Neural cell (in vitro differentiated cells): ENCODE measurements around the gene OLFM3. TPM values are rescaled to one million over a fixed set of nuclear protein-coding genes. Genes with fewer than 3 reads are reported as not detected.

Experiments
- H2AFZ ChIP-seq: fragments of 200-600, 300-800 bp; sonication (generic), shearing (Covaris generic); 2 replicates; pipeline ENCODE4 v1.6.0; 2014; ENCODE audit warnings: low read depth, mild to moderate bottlenecking, antibody characterized with exemption, low read length, moderate library complexity
- H3F3A ChIP-seq: fragments of 200-600 bp; shearing (Covaris generic); 2 replicates; pipeline ENCODE4 v1.6.1; 2016; ENCODE audit warnings: mild to moderate bottlenecking, moderate library complexity, mixed read lengths, antibody characterized with exemption, low read length; ENCODE audit not compliant: insufficient read depth, poor library complexity, severe bottlenecking
- H3K27ac ChIP-seq: fragments of 200-600, 300-800 bp; sonication (generic), shearing (Covaris generic); 2 replicates; pipeline ENCODE4 v1.5.1; 2014; ENCODE audit warnings: mild to moderate bottlenecking, low read length, moderate library complexity
- H3K27me3 ChIP-seq: fragments of 300-800, 200-600 bp; sonication (generic), shearing (Covaris generic); 2 replicates; pipeline ENCODE4 v1.6.0; 2014; ENCODE audit warnings: mild to moderate bottlenecking, low read depth, low read length, moderate library complexity; ENCODE audit not compliant: insufficient read depth
- H3K36me3 ChIP-seq: fragments of 300-800, 200-600 bp; sonication (generic), shearing (Covaris generic); 2 replicates; pipeline ENCODE4 v1.5.1; 2014; ENCODE audit warnings: mild to moderate bottlenecking, antibody characterized with exemption, low read length, moderate library complexity; ENCODE audit not compliant: insufficient read depth
- H3K4me2 ChIP-seq: fragments of 300-800, 200-600 bp; sonication (generic), shearing (Covaris generic); 2 replicates; pipeline ENCODE4 v1.6.0; 2014; ENCODE audit warnings: mild to moderate bottlenecking, low read length
- H3K4me3 ChIP-seq: fragments of 300-800, 200-600 bp; sonication (generic), shearing (Covaris generic); 2 replicates; pipeline ENCODE4 v1.5.1; 2014; ENCODE audit warnings: mild to moderate bottlenecking, low read length, moderate library complexity
- H3K79me2 ChIP-seq: fragments of 200-600 bp; shearing (Covaris generic); replicated peaks from 2 replicates; pipeline ENCODE4 v1.6.0; 2014; ENCODE audit warnings: mild to moderate bottlenecking, low read length, moderate library complexity; ENCODE audit not compliant: insufficient read depth
- H3K9ac ChIP-seq: fragments of 300-800, 200-600 bp; sonication (generic), shearing (Covaris generic); 2 replicates; pipeline ENCODE4 v1.6.1; 2016; ENCODE audit warnings: mild to moderate bottlenecking, low read length, mixed read lengths
- H3K9me2 ChIP-seq: fragments of 200-600 bp; shearing (Covaris generic); 2 replicates; pipeline ENCODE4 v1.6.1; 2016; ENCODE audit warnings: mild to moderate bottlenecking, low read length, mixed read lengths; ENCODE audit not compliant: insufficient read depth
- H3K9me3 ChIP-seq: fragments of 200-600, 300-800 bp; sonication (generic), shearing (Covaris generic); 2 replicates; pipeline ENCODE4 v1.6.1; 2016; ENCODE audit warnings: mild to moderate bottlenecking, mixed run types, low read length, moderate library complexity, mixed read lengths
- H4K20me1 ChIP-seq: fragments of 200-600 bp; shearing (Covaris generic); 2 replicates; pipeline ENCODE4 v1.6.1; 2016; ENCODE audit warnings: mild to moderate bottlenecking, mixed run types; ENCODE audit not compliant: insufficient read depth
- EP300 ChIP-seq: fragments of 450-650 bp; conservative IDR thresholded peaks from 2 replicates; pipeline ENCODE4 v1.6.1; 2014; ENCODE audit warnings: antibody characterized with exemption, mild to moderate bottlenecking, moderate library complexity; ENCODE audit not compliant: poor library complexity, severe bottlenecking
- EZH2 ChIP-seq: fragments of 200-600, 300-800 bp; shearing (Covaris generic), sonication (generic); IDR thresholded peaks from 2 replicates; pipeline ENCODE4 v1.6.1; 2014; ENCODE audit warnings: antibody characterized with exemption, low read length, borderline replicate concordance, mild to moderate bottlenecking; ENCODE audit not compliant: insufficient read depth, poor library complexity, severe bottlenecking
- MXI1 ChIP-seq: fragments of 450-650 bp; conservative IDR thresholded peaks from 2 replicates; pipeline ENCODE4 v1.6.1; 2014; ENCODE audit warnings: antibody characterized with exemption, mild to moderate bottlenecking; ENCODE audit not compliant: poor library complexity, severe bottlenecking
- POLR2AphosphoS5 ChIP-seq: IDR thresholded peaks from 2 replicates; pipeline ENCODE4 v1.6.1; 2012
- RAD21 ChIP-seq: fragments of 450-650 bp; conservative IDR thresholded peaks from 2 replicates; pipeline ENCODE4 v1.6.1; 2014; ENCODE audit warnings: antibody characterized with exemption, mild to moderate bottlenecking, moderate library complexity
- SMC3 ChIP-seq: fragments of 450-650 bp; conservative IDR thresholded peaks from 2 replicates; pipeline ENCODE4 v1.6.1; 2014; ENCODE audit warnings: antibody characterized with exemption, mild to moderate bottlenecking, moderate library complexity; ENCODE audit not compliant: poor library complexity
- TAF1 ChIP-seq: IDR thresholded peaks from 2 replicates; pipeline ENCODE4 v1.6.1; 2012; ENCODE audit warnings: low read depth
- polyA plus RNA-seq: library from polyadenylated mRNA; depleted of rRNA; stranded (reverse); fragments of >200 nt; gene quantifications from 2 replicates; pipeline ENCODE4 v1.2.3, GENCODE V29; 2014
- TF ChIP-seq, protein P1 (sequence below): fragments of 450-650 bp; IDR thresholded peaks from 2 replicates; pipeline ENCODE4 v1.5.1; 2014; ENCODE audit warnings: antibody characterized with exemption, mild to moderate bottlenecking, moderate library complexity; ENCODE audit not compliant: poor library complexity, severe bottlenecking
- TF ChIP-seq, protein P2 (sequence below): IDR thresholded peaks from 2 replicates; pipeline ENCODE4 v1.6.1; 2012; ENCODE audit warnings: borderline replicate concordance

The OLFM3 gene
- polyA plus RNA-seq, 1 donor from 2014 or later: 7.9 TPM

DNA sequence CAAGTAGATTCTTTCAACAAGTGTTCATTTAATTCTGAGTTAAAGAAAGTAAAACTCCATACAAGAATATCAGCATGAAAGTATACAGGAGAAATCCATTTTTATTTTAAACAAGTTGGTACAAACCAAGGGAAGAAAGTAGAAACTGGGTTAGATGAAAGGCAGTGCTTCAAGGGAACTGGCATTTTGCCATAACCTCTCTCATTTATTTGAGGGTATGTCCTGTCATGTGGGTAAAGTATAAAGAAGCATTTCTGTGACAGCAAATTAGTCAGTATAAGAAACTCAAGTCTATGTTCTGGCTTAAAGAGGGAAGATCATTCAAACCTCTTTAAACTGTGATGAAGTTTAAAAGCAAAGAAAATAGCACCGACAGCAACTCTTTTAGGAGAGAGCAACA, 32.0 kb downstream of the OLFM3 start:
- Histone ChIP-seq H3K36me3 (no peaks in the 10 kb centered on the region), H3F3A (no peaks in the 10 kb centered on the region), H3K4me2 (no peak overlapping the region), H3K27ac (no peak overlapping the region), H2AFZ (no peak overlapping the region), H3K9me3 (no peaks in the 10 kb centered on the region), H3K79me2 (no peaks in the 10 kb centered on the region), H3K9ac (no peak overlapping the region), H4K20me1 (no peaks in the 10 kb centered on the region), H3K27me3 (no peaks in the 10 kb centered on the region), H3K4me3 (no peak overlapping the region), H3K9me2 (no peaks in the 10 kb centered on the region)
- TF ChIP-seq RAD21 (no peak), SMC3 (no peak), EP300 (no peak), EZH2 (no peak), POLR2AphosphoS5 (no peak), TAF1 (no peak), MXI1 (no peak)
- TF ChIP-seq, protein P1, sequence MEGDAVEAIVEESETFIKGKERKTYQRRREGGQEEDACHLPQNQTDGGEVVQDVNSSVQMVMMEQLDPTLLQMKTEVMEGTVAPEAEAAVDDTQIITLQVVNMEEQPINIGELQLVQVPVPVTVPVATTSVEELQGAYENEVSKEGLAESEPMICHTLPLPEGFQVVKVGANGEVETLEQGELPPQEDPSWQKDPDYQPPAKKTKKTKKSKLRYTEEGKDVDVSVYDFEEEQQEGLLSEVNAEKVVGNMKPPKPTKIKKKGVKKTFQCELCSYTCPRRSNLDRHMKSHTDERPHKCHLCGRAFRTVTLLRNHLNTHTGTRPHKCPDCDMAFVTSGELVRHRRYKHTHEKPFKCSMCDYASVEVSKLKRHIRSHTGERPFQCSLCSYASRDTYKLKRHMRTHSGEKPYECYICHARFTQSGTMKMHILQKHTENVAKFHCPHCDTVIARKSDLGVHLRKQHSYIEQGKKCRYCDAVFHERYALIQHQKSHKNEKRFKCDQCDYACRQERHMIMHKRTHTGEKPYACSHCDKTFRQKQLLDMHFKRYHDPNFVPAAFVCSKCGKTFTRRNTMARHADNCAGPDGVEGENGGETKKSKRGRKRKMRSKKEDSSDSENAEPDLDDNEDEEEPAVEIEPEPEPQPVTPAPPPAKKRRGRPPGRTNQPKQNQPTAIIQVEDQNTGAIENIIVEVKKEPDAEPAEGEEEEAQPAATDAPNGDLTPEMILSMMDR: no peak
- TF ChIP-seq, protein P2, sequence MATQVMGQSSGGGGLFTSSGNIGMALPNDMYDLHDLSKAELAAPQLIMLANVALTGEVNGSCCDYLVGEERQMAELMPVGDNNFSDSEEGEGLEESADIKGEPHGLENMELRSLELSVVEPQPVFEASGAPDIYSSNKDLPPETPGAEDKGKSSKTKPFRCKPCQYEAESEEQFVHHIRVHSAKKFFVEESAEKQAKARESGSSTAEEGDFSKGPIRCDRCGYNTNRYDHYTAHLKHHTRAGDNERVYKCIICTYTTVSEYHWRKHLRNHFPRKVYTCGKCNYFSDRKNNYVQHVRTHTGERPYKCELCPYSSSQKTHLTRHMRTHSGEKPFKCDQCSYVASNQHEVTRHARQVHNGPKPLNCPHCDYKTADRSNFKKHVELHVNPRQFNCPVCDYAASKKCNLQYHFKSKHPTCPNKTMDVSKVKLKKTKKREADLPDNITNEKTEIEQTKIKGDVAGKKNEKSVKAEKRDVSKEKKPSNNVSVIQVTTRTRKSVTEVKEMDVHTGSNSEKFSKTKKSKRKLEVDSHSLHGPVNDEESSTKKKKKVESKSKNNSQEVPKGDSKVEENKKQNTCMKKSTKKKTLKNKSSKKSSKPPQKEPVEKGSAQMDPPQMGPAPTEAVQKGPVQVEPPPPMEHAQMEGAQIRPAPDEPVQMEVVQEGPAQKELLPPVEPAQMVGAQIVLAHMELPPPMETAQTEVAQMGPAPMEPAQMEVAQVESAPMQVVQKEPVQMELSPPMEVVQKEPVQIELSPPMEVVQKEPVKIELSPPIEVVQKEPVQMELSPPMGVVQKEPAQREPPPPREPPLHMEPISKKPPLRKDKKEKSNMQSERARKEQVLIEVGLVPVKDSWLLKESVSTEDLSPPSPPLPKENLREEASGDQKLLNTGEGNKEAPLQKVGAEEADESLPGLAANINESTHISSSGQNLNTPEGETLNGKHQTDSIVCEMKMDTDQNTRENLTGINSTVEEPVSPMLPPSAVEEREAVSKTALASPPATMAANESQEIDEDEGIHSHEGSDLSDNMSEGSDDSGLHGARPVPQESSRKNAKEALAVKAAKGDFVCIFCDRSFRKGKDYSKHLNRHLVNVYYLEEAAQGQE: no peak

DNA sequence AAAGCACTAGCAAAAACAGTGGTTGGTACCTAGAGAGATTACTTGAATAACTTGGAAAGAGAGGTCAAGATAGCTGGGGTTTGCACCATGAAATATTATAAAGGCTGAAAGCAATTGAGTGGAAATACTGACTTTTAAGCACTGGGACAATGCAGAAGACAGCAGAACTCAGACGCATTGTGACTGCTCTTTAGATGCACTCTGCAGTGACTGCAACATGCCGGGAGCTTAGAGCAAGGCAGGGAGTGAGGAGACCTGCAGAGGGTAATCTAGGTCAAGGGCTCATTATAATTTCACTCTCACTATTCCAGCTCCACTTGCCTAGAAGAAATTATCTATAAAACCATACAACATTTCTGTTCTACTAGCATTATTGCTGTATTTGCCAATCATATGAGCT, 36.6 kb downstream of the OLFM3 start:
- H3F3A ChIP-seq: no peaks in the 10 kb centered on the region
- H3K27ac ChIP-seq: no peak overlapping the region
- TF ChIP-seq, protein P1: no peak
- no peak for TF ChIP-seq EZH2
- no peak for TF ChIP-seq EP300
- TF ChIP-seq MXI1: no peak
- TF ChIP-seq POLR2AphosphoS5: no peak
- TF ChIP-seq TAF1: no peak
- TF ChIP-seq, protein P2: no peak
- TF ChIP-seq RAD21: no peak
- no peak for TF ChIP-seq SMC3
- no peak overlapping the region for H2AFZ ChIP-seq
- no peak overlapping the region for H3K9ac ChIP-seq
- H3K4me2 ChIP-seq: no peak overlapping the region
- no peaks in the 10 kb centered on the region for H4K20me1 ChIP-seq
- no peak overlapping the region for H3K4me3 ChIP-seq
- H3K79me2 ChIP-seq: no peaks in the 10 kb centered on the region
- no peaks in the 10 kb centered on the region for H3K9me2 ChIP-seq
- H3K27me3 ChIP-seq: no peaks in the 10 kb centered on the region
- H3K36me3 ChIP-seq: no peaks in the 10 kb centered on the region
- no peaks in the 10 kb centered on the region for H3K9me3 ChIP-seq
